Hepatocyte (in vitro differentiated cells): Measurements from ENCODE around the gene C1orf56.

Source experiments
- EZH2 ChIP-seq: fragments of 200-600 bp; sonication (generic); IDR thresholded peaks from 2 replicates; pipeline ENCODE4 v1.6.1; 2016; ENCODE audit warnings: antibody characterized with exemption, mild to moderate bottlenecking, borderline replicate concordance
- EZH2phosphoT487 ChIP-seq: fragments of 200-600 bp; sonication (generic); IDR thresholded peaks from one replicate; pipeline ENCODE4 v1.6.1; 2018; ENCODE audit warnings: antibody characterized with exemption, mild to moderate bottlenecking, low read depth, moderate library complexity; ENCODE audit not compliant: unreplicated experiment, severe bottlenecking
- TF ChIP-seq, protein P1 (sequence below): fragments of 200-600 bp; sonication (generic); IDR thresholded peaks from 2 replicates; pipeline ENCODE4 v1.5.1; 2016; ENCODE audit warnings: antibody characterized with exemption, mild to moderate bottlenecking; ENCODE audit not compliant: poor library complexity

GRCh38 chr1:151072224-151072623, 24.7 kb downstream of the C1orf56 start:
- no peak for TF ChIP-seq EZH2phosphoT487
- no peak for TF ChIP-seq EZH2
- TF ChIP-seq, protein P1, sequence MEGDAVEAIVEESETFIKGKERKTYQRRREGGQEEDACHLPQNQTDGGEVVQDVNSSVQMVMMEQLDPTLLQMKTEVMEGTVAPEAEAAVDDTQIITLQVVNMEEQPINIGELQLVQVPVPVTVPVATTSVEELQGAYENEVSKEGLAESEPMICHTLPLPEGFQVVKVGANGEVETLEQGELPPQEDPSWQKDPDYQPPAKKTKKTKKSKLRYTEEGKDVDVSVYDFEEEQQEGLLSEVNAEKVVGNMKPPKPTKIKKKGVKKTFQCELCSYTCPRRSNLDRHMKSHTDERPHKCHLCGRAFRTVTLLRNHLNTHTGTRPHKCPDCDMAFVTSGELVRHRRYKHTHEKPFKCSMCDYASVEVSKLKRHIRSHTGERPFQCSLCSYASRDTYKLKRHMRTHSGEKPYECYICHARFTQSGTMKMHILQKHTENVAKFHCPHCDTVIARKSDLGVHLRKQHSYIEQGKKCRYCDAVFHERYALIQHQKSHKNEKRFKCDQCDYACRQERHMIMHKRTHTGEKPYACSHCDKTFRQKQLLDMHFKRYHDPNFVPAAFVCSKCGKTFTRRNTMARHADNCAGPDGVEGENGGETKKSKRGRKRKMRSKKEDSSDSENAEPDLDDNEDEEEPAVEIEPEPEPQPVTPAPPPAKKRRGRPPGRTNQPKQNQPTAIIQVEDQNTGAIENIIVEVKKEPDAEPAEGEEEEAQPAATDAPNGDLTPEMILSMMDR = no peak
